A549 (cell line): ENCODE results near the gene EFCAB8. TPM values are rescaled to one million over a fixed set of nuclear protein-coding genes. Genes with fewer than 3 reads are reported as not detected.

Experiments used
- ATAC-seq, 2 experiments: fragments of 200-7000 bp in 1 of 2; fragments of >200 bp in 1 of 2; cut with Nextera tagmentation in 1 of 2; cut with Tn5 transposase in 1 of 2; 3 replicates each; pipeline versions ENCODE4 v1.8.0 to v1.9.1; 2018 to 2020; ENCODE audit warnings: mild to moderate bottlenecking in 1 of 2, moderate library complexity in 1 of 2
- CTCF ChIA-PET: fragments of 300-600 bp; sonication (Branson Sonifier 250); formaldehyde crosslinking; extraction: SDS; loops from one replicate; lab custom pipeline; 2021; ENCODE audit warnings: antibody characterized with exemption, inconsistent platforms; lab: Yijun Ruan, JAX
- POLR2A ChIA-PET: fragments of 350-600 bp; formaldehyde crosslinking; extraction: SDS; loops from one replicate; lab custom pipeline; 2021; ENCODE audit warnings: antibody characterized with exemption, inconsistent platforms; lab: Yijun Ruan, JAX
- DNase-seq, 2 experiments: peaks; one replicate each; pipeline versions ENCODE4 v3.0.0 to v3.0.0-alpha.2; 2011 to 2016; ENCODE audit warnings: low read depth in 1 of 2, low spot score in 1 of 2
- FAIRE-seq: peaks from 2 replicates; lab custom pipeline; 2011; peaks lifted over from hg19 to GRCh38; lab: Jason Lieb, UNC
- H3K27ac ChIP-seq, 2 experiments: fragments of >200 bp; sonication (Bioruptor Twin); formaldehyde crosslinking; 3 replicates each; pipeline ENCODE4 v1.5.1; 2016 to 2017
- H3K4me1 ChIP-seq: fragments of >200 bp; sonication (Bioruptor Twin); formaldehyde crosslinking; 3 replicates; pipeline ENCODE4 v1.6.1; 2016
- H3K4me2 ChIP-seq: fragments of >200 bp; sonication (Bioruptor Twin); formaldehyde crosslinking; 3 replicates; pipeline ENCODE4 v1.6.1; 2016
- H3K4me3 ChIP-seq: fragments of >200 bp; sonication (Bioruptor Twin); formaldehyde crosslinking; 3 replicates; pipeline ENCODE4 v1.5.1; 2016
- H3K9me3 ChIP-seq: fragments of >200 bp; sonication (Bioruptor Twin); formaldehyde crosslinking; 3 replicates; pipeline ENCODE4 v1.6.1; 2016
- ATOH8 ChIP-seq: fragments of 250-450 bp; sonication (Bioruptor Pico); IDR thresholded peaks from 2 replicates; pipeline ENCODE4 v1.5.0; 2020; ENCODE audit warnings: low read depth, mild to moderate bottlenecking, moderate library complexity
- CBX8 ChIP-seq: fragments of 200-600 bp; sonication (generic); IDR thresholded peaks from 2 replicates; pipeline ENCODE4 v1.6.1; 2016
- FOSB ChIP-seq: fragments of 250-450 bp; sonication (Bioruptor Pico); IDR thresholded peaks from 2 replicates; pipeline ENCODE4 v1.5.0; 2020; ENCODE audit warnings: mild to moderate bottlenecking, moderate library complexity
- FOXS1 ChIP-seq: fragments of 250-450 bp; sonication (Bioruptor Pico); IDR thresholded peaks from 2 replicates; pipeline ENCODE4 v1.5.0; 2020; ENCODE audit warnings: mild to moderate bottlenecking, moderate library complexity
- GATA3 ChIP-seq: IDR thresholded peaks from 2 replicates; pipeline ENCODE4 v1.6.1; 2012; ENCODE audit warnings: borderline replicate concordance
- HEYL ChIP-seq: fragments of 250-450 bp; sonication (Bioruptor Pico); IDR thresholded peaks from 2 replicates; pipeline ENCODE4 v1.8.0; 2021; ENCODE audit warnings: mild to moderate bottlenecking, moderate library complexity
- HMGXB4 ChIP-seq: fragments of 250-450 bp; sonication (Bioruptor Pico); IDR thresholded peaks from 2 replicates; pipeline ENCODE4 v1.5.0; 2021; ENCODE audit warnings: mild to moderate bottlenecking, moderate library complexity, borderline replicate concordance
- JUNB ChIP-seq: fragments of >200 bp; sonication (Bioruptor Twin); formaldehyde crosslinking; IDR thresholded peaks from 2 replicates; pipeline ENCODE4 v1.6.1; 2016
- MAFK ChIP-seq: fragments of 450-650 bp; IDR thresholded peaks from 2 replicates; pipeline ENCODE4 v1.6.1; 2014; ENCODE audit not compliant: partially characterized antibody
- MAZ ChIP-seq: fragments of 150-350 bp; IDR thresholded peaks from 2 replicates; pipeline ENCODE4 v1.6.1; 2014; ENCODE audit warnings: antibody characterized with exemption, low read depth, low read length, borderline replicate concordance
- MYC ChIP-seq: IDR thresholded peaks from 2 replicates; pipeline ENCODE4 v1.6.1; 2012; ENCODE audit warnings: mild to moderate bottlenecking, inconsistent platforms, low read length, improper control_type of control experiment, borderline replicate concordance
- NPAS2 ChIP-seq: fragments of 250-450 bp; sonication (Bioruptor Pico); IDR thresholded peaks from 2 replicates; pipeline ENCODE4 v1.8.0; 2022; ENCODE audit warnings: mild to moderate bottlenecking, moderate library complexity, borderline replicate concordance
- POLR2AphosphoS2 ChIP-seq: conservative IDR thresholded peaks from 2 replicates; pipeline ENCODE4 v1.6.1; 2012; ENCODE audit warnings: low read length, improper control_type of control experiment, inconsistent platforms
- RAD21 ChIP-seq, 2 experiments: fragments of >200 bp in 1 of 2; sonication (Bioruptor Twin) in 1 of 2; formaldehyde crosslinking in 1 of 2; IDR thresholded peaks in 1 of 2; conservative IDR thresholded peaks in 1 of 2; 2 replicates in 1 of 2; 3 replicates in 1 of 2; pipeline ENCODE4 v1.6.1; 2012 to 2018; ENCODE audit warnings: inconsistent platforms in 1 of 2
- SMC3 ChIP-seq: fragments of >200 bp; sonication (Bioruptor Twin); formaldehyde crosslinking; IDR thresholded peaks from 3 replicates; pipeline ENCODE4 v1.6.1; 2018; ENCODE audit warnings: inconsistent platforms
- USF2 ChIP-seq: fragments of 450-650 bp; IDR thresholded peaks from 2 replicates; pipeline ENCODE4 v1.6.1; 2014; ENCODE audit warnings: antibody characterized with exemption
- ZC3H11A ChIP-seq: fragments of 450-650 bp; IDR thresholded peaks from 2 replicates; pipeline ENCODE4 v1.6.1; 2014; ENCODE audit warnings: antibody characterized with exemption, mild to moderate bottlenecking
- ZFP36 ChIP-seq: fragments of 450-650 bp; IDR thresholded peaks from 2 replicates; pipeline ENCODE4 v1.6.1; 2014; ENCODE audit warnings: borderline replicate concordance; ENCODE audit not compliant: partially characterized antibody
- WGBS: methylation state at CpG from one replicate; pipeline ENCODE4 v1.1.6; 2017; ENCODE audit errors: missing lambda C conversion rate; 5-methylcytosine and 5-hydroxymethylcytosine counted together
- polyA plus RNA-seq, 4 experiments: library from polyadenylated mRNA; depleted of rRNA in 3 of 4; stranded (reverse); fragments of >200 nt; fragmentation: RNase III in 1 of 4; extraction: RNeasy Plus Mini Kit Qiagen cat#74134 plus additional on column Dnase treatment in 1 of 4; gene quantifications; 2 replicates in 3 of 4; 3 replicates in 1 of 4; pipeline ENCODE4 v1.2.3, GENCODE V29; 2011 to 2017

EFCAB8 gene
- polyA plus RNA-seq, 2 of the 4 experiments (the other 2 are of a cell fraction): not detected

- ChIA-PET POLR2A (no interaction called here), CTCF (interaction anchor here (0.7 kb wide), 1 partner anchor 248 kb away, joined by 3 read pairs; no protein-coding TSS in a partner anchor)
- no peak overlapping the region for H3K4me2 ChIP-seq
- no peak overlapping the region for H3K4me3 ChIP-seq
- WGBS: 61% methylated on average over 18 of the region's 19 CpGs
- no peak for ATAC-seq
- no peak for FAIRE-seq
- TF ChIP-seq ZFP36 (no peak), MAZ (no peak)
- H3K9me3 ChIP-seq: no peaks in the 10 kb centered on the region
- no peaks in the 10 kb centered on the region for H3K4me1 ChIP-seq
- DNase-seq: no peak
- no peak overlapping the region for H3K27ac ChIP-seq
These were observed 49.9 kb downstream of the EFCAB8 start for GRCh38 chr20:32908334-32909292.

- no peak for DNase-seq
- no peak for FAIRE-seq
- Histone ChIP-seq H3K4me3 (no peak overlapping the region), H3K9me3 (no peaks in the 10 kb centered on the region)
- CTCF ChIA-PET: interaction anchor here (0.7 to 1.4 kb wide), 3 partner anchors 8 to 249 kb away, joined by 3 read pairs; no protein-coding TSS in a partner anchor
- no peak for ATAC-seq
- 43% methylated on average over 9 of the region's 9 CpGs for WGBS
- TF ChIP-seq ZC3H11A (no peak), SMC3 (no peak), FOSB (CRISPR knock-in tag) (no peak), USF2 (no peak), CBX8 (no peak), GATA3 (no peak), JUNB (no peak), RAD21 (conservative IDR thresholded peaks at IDR 0.05 in 1 of 2, IDR thresholded peaks at IDR 0.05 in 1 of 2) (no peak), HEYL (CRISPR knock-in tag) (no peak), MAFK (no peak), HMGXB4 (CRISPR knock-in tag) (no peak), ATOH8 (CRISPR knock-in tag) (no peak), FOXS1 (no peak), NPAS2 (no peak), MYC (no peak), POLR2AphosphoS2 (no peak)
- TF ChIP-seq, all 56 proteins: peak for 0
- Histone ChIP-seq H3K4me2 (no peak overlapping the region), H3K27ac (no peak overlapping the region), H3K4me1 (no peaks in the 10 kb centered on the region)
- POLR2A ChIA-PET: no interaction called here
These were observed 50.7 kb downstream of the EFCAB8 start for GRCh38 chr20:32909451-32909850.
